ENCODE data around the gene MRPS15. TPM values are rescaled to one million over a fixed set of nuclear protein-coding genes. Genes with fewer than 3 reads are reported as not detected.
"Not testable (repeated sequence)": the region's sequence is repeated elsewhere in the genome, so short reads cannot be mapped to it uniquely, and the experiment has no call there.

The MRPS15 gene
- total RNA-seq, 4 donors from 2014 or later: 19.5 to 59.5 (median 42.4) TPM

GRCh38 chr1:36502616-36503015, 38.4 kb upstream of the MRPS15 start:
- H3K36me3 ChIP-seq: no peaks in the 10 kb centered on the region
- H3K27ac ChIP-seq: no peak overlapping the region
- H3K4me3 ChIP-seq: no peak overlapping the region
- H3K4me1 ChIP-seq: no peaks in the 10 kb centered on the region
- no peak for DNase-seq
- intact Hi-C loops (cut with DNase I; ENCODE audit: low total_unique reads) (no loop called here), in situ Hi-C loops (cut with MboI; ENCODE audit: low pct_ligation_motif_present in 1 of 4, low pct_unique_long_range_greater_than_20kb in 1 of 4, low sequenced_read_pairs in 3 of 4) (no loop called here)
- 77 to 91% methylated on average over 1 to 2 of the region's 2 CpGs for WGBS, 2 donors (ENCODE audit: low coverage in 1 of 2)
- H3K27me3 ChIP-seq: peaks cover 47% of the 10 kb centered on the region
- no peaks in the 10 kb centered on the region for H3K9me3 ChIP-seq
- no peak for TF ChIP-seq POLR2AphosphoS5 (IDR thresholded peaks at IDR 0.05)
- no peak for TF ChIP-seq CTCF (IDR thresholded peaks at IDR 0.05)
- no peak for TF ChIP-seq EP300 (IDR thresholded peaks at IDR 0.05; ENCODE audit: low read depth)
- no peak for TF ChIP-seq POLR2A (IDR thresholded peaks at IDR 0.05)

- H3K36me3 ChIP-seq; H3K27ac ChIP-seq; in situ Hi-C loops (cut with MboI; ENCODE audit: low pct_ligation_motif_present in 1 of 4, low pct_unique_long_range_greater_than_20kb in 1 of 4, low sequenced_read_pairs in 3 of 4); H3K9me3 ChIP-seq; DNase-seq; H3K4me3 ChIP-seq; H3K4me1 ChIP-seq; intact Hi-C loops (cut with DNase I; ENCODE audit: low total_unique reads): not testable (repeated sequence)
- peaks cover 43% of the 10 kb centered on the region for H3K27me3 ChIP-seq
- WGBS, 2 donors (ENCODE audit: low coverage in 1 of 2): 88 to 94% methylated on average over 4 of the region's 4 CpGs
These were observed 37.7 kb upstream of the MRPS15 start for GRCh38 chr1:36501911-36502310.

- 76 to 81% methylated on average over 2 of the region's 2 CpGs for WGBS, 2 donors (ENCODE audit: low coverage in 1 of 2)
- DNase-seq: no peak
- in situ Hi-C loops (cut with MboI; ENCODE audit: low pct_ligation_motif_present in 1 of 4, low pct_unique_long_range_greater_than_20kb in 1 of 4, low sequenced_read_pairs in 3 of 4) (no loop called here), intact Hi-C loops (cut with DNase I; ENCODE audit: low total_unique reads) (no loop called here)
- Histone ChIP-seq H3K27ac (no peak overlapping the region), H3K4me3 (no peak overlapping the region), H3K27me3 (peaks cover 13% of the 10 kb centered on the region), H3K36me3 (no peaks in the 10 kb centered on the region), H3K9me3 (no peaks in the 10 kb centered on the region), H3K4me1 (no peaks in the 10 kb centered on the region)
- no peak for TF ChIP-seq POLR2A (IDR thresholded peaks at IDR 0.05)
- TF ChIP-seq EP300 (IDR thresholded peaks at IDR 0.05; ENCODE audit: low read depth): no peak
- no peak for TF ChIP-seq CTCF (IDR thresholded peaks at IDR 0.05)
- TF ChIP-seq POLR2AphosphoS5 (IDR thresholded peaks at IDR 0.05): no peak
These were observed 33.0 kb upstream of the MRPS15 start for GRCh38 chr1:36497207-36497606.

- Histone ChIP-seq H3K4me3 (no peak overlapping the region), H3K27me3 (peaks cover 7% of the 10 kb centered on the region), H3K36me3 (no peaks in the 10 kb centered on the region), H3K27ac (no peak overlapping the region), H3K4me1 (no peaks in the 10 kb centered on the region), H3K9me3 (no peaks in the 10 kb centered on the region)
- TF ChIP-seq POLR2A (IDR thresholded peaks at IDR 0.05) (no peak), EP300 (IDR thresholded peaks at IDR 0.05; ENCODE audit: low read depth) (no peak), POLR2AphosphoS5 (IDR thresholded peaks at IDR 0.05) (no peak), CTCF (IDR thresholded peaks at IDR 0.05) (no peak)
- intact Hi-C loops (cut with DNase I; ENCODE audit: low total_unique reads) (no loop called here), in situ Hi-C loops (cut with MboI; ENCODE audit: low pct_ligation_motif_present in 1 of 4, low pct_unique_long_range_greater_than_20kb in 1 of 4, low sequenced_read_pairs in 3 of 4) (no loop called here)
- DNase-seq: no peak
- 77 to 78% methylated on average over 4 to 5 of the region's 5 CpGs for WGBS, 2 donors (ENCODE audit: low coverage in 1 of 2)
These were observed 30.8 kb upstream of the MRPS15 start for GRCh38 chr1:36494971-36495370.

- Histone ChIP-seq H3K27ac (no peak overlapping the region), H3K4me1 (no peaks in the 10 kb centered on the region), H3K36me3 (no peaks in the 10 kb centered on the region), H3K4me3 (no peak overlapping the region), H3K9me3 (no peaks in the 10 kb centered on the region), H3K27me3 (peaks cover 5% of the 10 kb centered on the region)
- intact Hi-C loops (cut with DNase I; ENCODE audit: low total_unique reads) (no loop called here), in situ Hi-C loops (cut with MboI; ENCODE audit: low pct_ligation_motif_present in 1 of 4, low pct_unique_long_range_greater_than_20kb in 1 of 4, low sequenced_read_pairs in 3 of 4) (no loop called here)
- 78 to 86% methylated on average over 9 of the region's 9 CpGs for WGBS, 2 donors (ENCODE audit: low coverage in 1 of 2)
- DNase-seq: no peak
- TF ChIP-seq CTCF (IDR thresholded peaks at IDR 0.05): no peak
- TF ChIP-seq POLR2A (IDR thresholded peaks at IDR 0.05): no peak
- TF ChIP-seq EP300 (IDR thresholded peaks at IDR 0.05; ENCODE audit: low read depth): no peak
- TF ChIP-seq POLR2AphosphoS5 (IDR thresholded peaks at IDR 0.05): no peak
These were observed 29.3 kb upstream of the MRPS15 start for GRCh38 chr1:36493524-36493923.
